HG02943 (cell line): ENCODE results near the gene LRP5.

Experiments used
- ATAC-seq: cut with Tn5 transposase; IDR thresholded peaks from one replicate; pipeline ENCODE4 v1.9.1; 2021; ENCODE audit warnings: mild to moderate bottlenecking, low read depth, moderate library complexity; ENCODE audit not compliant: unreplicated experiment

Gene LRP5

GRCh38 chr11:68327586-68328370, 15.4 kb downstream of the LRP5 start:
- no peak for ATAC-seq

GRCh38 chr11:68328374-68329091, 16.1 kb downstream of the LRP5 start:
- ATAC-seq: no peak

GRCh38 chr11:68329536-68329935, 17.1 kb downstream of the LRP5 start:
- ATAC-seq: no peak

GRCh38 chr11:68329978-68330699, 17.7 kb downstream of the LRP5 start:
- ATAC-seq: no peak

GRCh38 chr11:68330700-68331337, 18.4 kb downstream of the LRP5 start:
- ATAC-seq: no peak

GRCh38 chr11:68331338-68331947, 19.1 kb downstream of the LRP5 start:
- ATAC-seq: no peak

- ATAC-seq: no peak
Observed at GRCh38 chr11:68332186-68332585, 19.8 kb downstream of the LRP5 start.

GRCh38 chr11:68333173-68333572, 20.8 kb downstream of the LRP5 start:
- no peak for ATAC-seq

- no peak for ATAC-seq
Observed at GRCh38 chr11:68334923-68335322, 22.5 kb downstream of the LRP5 start.

GRCh38 chr11:68335683-68336082, 23.3 kb downstream of the LRP5 start:
- no peak for ATAC-seq

GRCh38 chr11:68336716-68337115, 24.3 kb downstream of the LRP5 start:
- no peak for ATAC-seq

- ATAC-seq: no peak
Observed at GRCh38 chr11:68337399-68337835, 25.0 kb downstream of the LRP5 start.

- no peak for ATAC-seq
Observed at GRCh38 chr11:68338051-68338780, 25.8 kb downstream of the LRP5 start.

GRCh38 chr11:68340003-68340767, 27.8 kb downstream of the LRP5 start:
- ATAC-seq: no peak

- no peak for ATAC-seq
Observed at GRCh38 chr11:68340784-68341556, 28.6 kb downstream of the LRP5 start.

GRCh38 chr11:68341557-68342458, 29.4 kb downstream of the LRP5 start:
- no peak for ATAC-seq

GRCh38 chr11:68342459-68343158, 30.2 kb downstream of the LRP5 start:
- no peak for ATAC-seq
